K562 (cell line): ENCODE data around the gene LGALS7. TPM values are rescaled to one million over a fixed set of nuclear protein-coding genes. Genes with fewer than 3 reads are reported as not detected.

ENCODE experiments used
- BCL6 ChIP-seq: fragments of 250-450 bp; sonication (Bioruptor Pico); IDR thresholded peaks from 2 replicates; pipeline ENCODE4 v1.4.0; 2020
- ELK1 ChIP-seq: sonication (generic); formaldehyde crosslinking; IDR thresholded peaks from 2 replicates; pipeline ENCODE4 v1.8.1; 2022; ENCODE audit warnings: missing genetic modification reagents
- EP400 ChIP-seq: fragments of 450-650 bp; IDR thresholded peaks from 2 replicates; pipeline ENCODE4 v1.6.1; 2017; ENCODE audit warnings: antibody characterized with exemption, mild to moderate bottlenecking, moderate library complexity
- HMG20A ChIP-seq: fragments of 450-650 bp; formaldehyde crosslinking; conservative IDR thresholded peaks from 2 replicates; pipeline ENCODE4 v1.4.0; 2020; ENCODE audit warnings: mild to moderate bottlenecking, mixed read lengths
- MEF2A ChIP-seq: IDR thresholded peaks from 2 replicates; pipeline ENCODE4 v1.6.1; 2011; ENCODE audit warnings: low read depth, mild to moderate bottlenecking, low read length, moderate library complexity; ENCODE audit not compliant: control insufficient read depth
- NFATC3 ChIP-seq: fragments of 450-650 bp; IDR thresholded peaks from 2 replicates; pipeline ENCODE4 v1.6.1; 2017; ENCODE audit warnings: mild to moderate bottlenecking
- RBFOX2 ChIP-seq: fragments of 200-400 bp; formaldehyde crosslinking; IDR thresholded peaks from 2 replicates; pipeline ENCODE4 v1.6.1; 2017; ENCODE audit warnings: low read depth, mild to moderate bottlenecking, low read length, moderate library complexity
- SIN3B ChIP-seq: fragments of 450-650 bp; IDR thresholded peaks from 2 replicates; pipeline ENCODE4 v1.6.1; 2017; ENCODE audit warnings: low read depth, mild to moderate bottlenecking, moderate library complexity
- TEAD2 ChIP-seq: fragments of 450-650 bp; IDR thresholded peaks from 2 replicates; pipeline ENCODE4 v1.6.1; 2016; ENCODE audit warnings: missing genetic modification characterization, control low read depth, missing compliant biosample characterization
- TFAM ChIP-seq: fragments of 250-450 bp; sonication (Bioruptor Pico); conservative IDR thresholded peaks from 2 replicates; pipeline ENCODE4 v1.5.0; 2021; ENCODE audit warnings: mild to moderate bottlenecking, moderate library complexity
- VEZF1 ChIP-seq: fragments of 200-800 bp; sonication (Bioruptor generic); IDR thresholded peaks from 2 replicates; pipeline ENCODE4 v1.6.1; 2017; ENCODE audit warnings: missing genetic modification characterization, missing compliant biosample characterization
- ZNF121 ChIP-seq: sonication (generic); formaldehyde crosslinking; conservative IDR thresholded peaks from 2 replicates; pipeline ENCODE4 v1.8.0; 2022; ENCODE audit warnings: missing genetic modification reagents
- ZNF263 ChIP-seq: sonication (generic); formaldehyde crosslinking; IDR thresholded peaks from 2 replicates; pipeline ENCODE4 v1.8.0; 2022; ENCODE audit warnings: mild to moderate bottlenecking, missing genetic modification reagents, borderline replicate concordance
- ZNF280A ChIP-seq: fragments of 450-650 bp; IDR thresholded peaks from 2 replicates; pipeline ENCODE4 v1.6.1; 2018; ENCODE audit warnings: mild to moderate bottlenecking, low read depth; ENCODE audit not compliant: partially characterized antibody
- ZNF354B ChIP-seq: fragments of 250-450 bp; sonication (Bioruptor Pico); IDR thresholded peaks from 2 replicates; pipeline ENCODE4 v1.4.0; 2020
- polyA plus RNA-seq, 8 experiments: library from polyadenylated mRNA; depleted of rRNA in 4 of 8; stranded (reverse) in 5 of 8; unstranded in 3 of 8; fragments of >200 nt; fragmentation: Nextera tagmentation in 2 of 8; fragmentation: Illumina TruSeq in 1 of 8; extraction: Ambion mirVana in 2 of 8; extraction: Trizol in 1 of 8; gene quantifications; 2 replicates each; pipeline versions ENCODE4 v1.2.1 to v1.2.3, GENCODE V29; 2011 to 2014; ENCODE audit warnings: inconsistent platforms in 1 of 8, missing spikeins in 1 of 8
- total RNA-seq, 7 experiments: library from RNA; depleted of rRNA in 6 of 7; stranded (reverse); fragments of >200 nt in 6 of 7; fragmentation: Illumina TruSeq in 2 of 7; extraction: Trizol in 2 of 7; gene quantifications; 2 replicates each; pipeline versions ENCODE4 v1.2.1 to v1.2.3, GENCODE V29; 2011 to 2021; ENCODE audit warnings: low replicate concordance in 1 of 7
- TF ChIP-seq, protein P1 (sequence below): fragments of 450-650 bp; formaldehyde crosslinking; IDR thresholded peaks from 2 replicates; pipeline ENCODE4 v1.4.0; 2022; ENCODE audit warnings: mild to moderate bottlenecking, moderate library complexity
- TF ChIP-seq, protein P2 (sequence below): fragments of 250-450 bp; sonication (Bioruptor Pico); IDR thresholded peaks from 2 replicates; pipeline ENCODE4 v1.4.0; 2020; ENCODE audit warnings: mild to moderate bottlenecking, moderate library complexity
- TF ChIP-seq, protein P3 (sequence below): fragments of 250-450 bp; sonication (Bioruptor Pico); IDR thresholded peaks from 2 replicates; pipeline ENCODE4 v1.4.0; 2020

Gene LGALS7
- total and polyA plus RNA-seq, 9 of the 15 experiments (the other 6 are each of a cell fraction or from before 2014, with no cell fraction given): not detected

- TF ChIP-seq MEF2A (no peak), ZNF121 (CRISPR knock-in tag) (no peak), HMG20A (CRISPR knock-in tag) (no peak), SIN3B (no peak), NFATC3 (no peak), ZNF354B (CRISPR knock-in tag) (no peak), EP400 (no peak; the same call in 1 of the 2 replicates), BCL6 (CRISPR knock-in tag) (no peak), ZNF263 (CRISPR knock-in tag) (peak; percentile 100), ELK1 (no peak), VEZF1 (CRISPR knock-in tag) (peak; percentile 83), ZNF280A (no peak), RBFOX2 (no peak), TEAD2 (no peak), TFAM (CRISPR knock-in tag) (no peak)
- TF ChIP-seq, protein P1, sequence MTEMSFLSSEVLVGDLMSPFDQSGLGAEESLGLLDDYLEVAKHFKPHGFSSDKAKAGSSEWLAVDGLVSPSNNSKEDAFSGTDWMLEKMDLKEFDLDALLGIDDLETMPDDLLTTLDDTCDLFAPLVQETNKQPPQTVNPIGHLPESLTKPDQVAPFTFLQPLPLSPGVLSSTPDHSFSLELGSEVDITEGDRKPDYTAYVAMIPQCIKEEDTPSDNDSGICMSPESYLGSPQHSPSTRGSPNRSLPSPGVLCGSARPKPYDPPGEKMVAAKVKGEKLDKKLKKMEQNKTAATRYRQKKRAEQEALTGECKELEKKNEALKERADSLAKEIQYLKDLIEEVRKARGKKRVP (CRISPR knock-in tag): no peak
- TF ChIP-seq, protein P2, sequence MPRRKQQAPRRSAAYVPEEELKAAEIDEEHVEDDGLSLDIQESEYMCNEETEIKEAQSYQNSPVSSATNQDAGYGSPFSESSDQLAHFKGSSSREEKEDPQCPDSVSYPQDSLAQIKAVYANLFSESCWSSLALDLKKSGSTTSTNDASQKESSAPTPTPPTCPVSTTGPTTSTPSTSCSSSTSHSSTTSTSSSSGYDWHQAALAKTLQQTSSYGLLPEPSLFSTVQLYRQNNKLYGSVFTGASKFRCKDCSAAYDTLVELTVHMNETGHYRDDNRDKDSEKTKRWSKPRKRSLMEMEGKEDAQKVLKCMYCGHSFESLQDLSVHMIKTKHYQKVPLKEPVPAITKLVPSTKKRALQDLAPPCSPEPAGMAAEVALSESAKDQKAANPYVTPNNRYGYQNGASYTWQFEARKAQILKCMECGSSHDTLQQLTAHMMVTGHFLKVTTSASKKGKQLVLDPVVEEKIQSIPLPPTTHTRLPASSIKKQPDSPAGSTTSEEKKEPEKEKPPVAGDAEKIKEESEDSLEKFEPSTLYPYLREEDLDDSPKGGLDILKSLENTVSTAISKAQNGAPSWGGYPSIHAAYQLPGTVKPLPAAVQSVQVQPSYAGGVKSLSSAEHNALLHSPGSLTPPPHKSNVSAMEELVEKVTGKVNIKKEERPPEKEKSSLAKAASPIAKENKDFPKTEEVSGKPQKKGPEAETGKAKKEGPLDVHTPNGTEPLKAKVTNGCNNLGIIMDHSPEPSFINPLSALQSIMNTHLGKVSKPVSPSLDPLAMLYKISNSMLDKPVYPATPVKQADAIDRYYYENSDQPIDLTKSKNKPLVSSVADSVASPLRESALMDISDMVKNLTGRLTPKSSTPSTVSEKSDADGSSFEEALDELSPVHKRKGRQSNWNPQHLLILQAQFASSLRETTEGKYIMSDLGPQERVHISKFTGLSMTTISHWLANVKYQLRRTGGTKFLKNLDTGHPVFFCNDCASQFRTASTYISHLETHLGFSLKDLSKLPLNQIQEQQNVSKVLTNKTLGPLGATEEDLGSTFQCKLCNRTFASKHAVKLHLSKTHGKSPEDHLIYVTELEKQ (CRISPR knock-in tag): no peak
- TF ChIP-seq, protein P3, sequence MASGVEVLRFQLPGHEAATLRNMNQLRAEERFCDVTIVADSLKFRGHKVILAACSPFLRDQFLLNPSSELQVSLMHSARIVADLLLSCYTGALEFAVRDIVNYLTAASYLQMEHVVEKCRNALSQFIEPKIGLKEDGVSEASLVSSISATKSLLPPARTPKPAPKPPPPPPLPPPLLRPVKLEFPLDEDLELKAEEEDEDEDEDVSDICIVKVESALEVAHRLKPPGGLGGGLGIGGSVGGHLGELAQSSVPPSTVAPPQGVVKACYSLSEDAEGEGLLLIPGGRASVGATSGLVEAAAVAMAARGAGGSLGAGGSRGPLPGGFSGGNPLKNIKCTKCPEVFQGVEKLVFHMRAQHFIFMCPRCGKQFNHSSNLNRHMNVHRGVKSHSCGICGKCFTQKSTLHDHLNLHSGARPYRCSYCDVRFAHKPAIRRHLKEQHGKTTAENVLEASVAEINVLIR: no peak
Observed at GRCh38 chr19:38727868-38728660, 45.3 kb downstream of the LGALS7 start (continued).
